ENCODE data around the gene MRPL43. TPM values are rescaled to one million over a fixed set of nuclear protein-coding genes. Genes with fewer than 3 reads are reported as not detected.

Gene MRPL43
- total and polyA plus RNA-seq, 9 of the 15 experiments (the other 6 are each of a cell fraction or from before 2014, with no cell fraction given) = 15.1 to 63.7 (median 37.2) TPM

- TF ChIP-seq THRA (IDR thresholded peaks at IDR 0.05) (no peak), ZNF79 (CRISPR knock-in tag; IDR thresholded peaks at IDR 0.05; ENCODE audit: low read depth) (no peak), DDX20 (tag; IDR thresholded peaks at IDR 0.05; ENCODE audit: low read depth) (no peak), PHF21A (IDR thresholded peaks at IDR 0.05; ENCODE audit: borderline replicate concordance, low read depth) (no peak), HES1 (IDR thresholded peaks at IDR 0.05; ENCODE audit: low read depth) (no peak), FOXA3 (CRISPR knock-in tag; conservative IDR thresholded peaks at IDR 0.05 in 1 of 2, IDR thresholded peaks at IDR 0.05 in 1 of 2) (0 out of 4 replicates have a peak, but pooled peaks of 1 of the 2 experiments have one; percentile 50), SIN3A (IDR thresholded peaks at IDR 0.05; ENCODE audit: borderline replicate concordance in 2 of 2, control insufficient read depth in 1 of 2, low read depth in 2 of 2, low read length in 2 of 2) (peak in 1 of 2 experiments; percentile 33; a peak in 1 of 4 replicates), SAP30 (IDR thresholded peaks at IDR 0.05; ENCODE audit: borderline replicate concordance, insufficient read depth, low read depth, low read length, poor library complexity, severe bottlenecking) (no peak), SREBF2 (CRISPR knock-in tag; IDR thresholded peaks at IDR 0.05) (no peak), ATF7 (IDR thresholded peaks at IDR 0.05) (peak; percentile 39; the same call in 1 of the 2 replicates), ID3 (CRISPR knock-in tag; IDR thresholded peaks at IDR 0.05) (no peak), ID3 (tag; IDR thresholded peaks at IDR 0.05) (peak; percentile 34; the same call in 1 of the 2 replicates), POLR2H (tag; IDR thresholded peaks at IDR 0.05; ENCODE audit: low read depth) (no peak), BCLAF1 (IDR thresholded peaks at IDR 0.05; ENCODE audit: borderline replicate concordance in 1 of 2, control insufficient read depth in 1 of 2, low read depth in 2 of 2, low read length in 1 of 2) (no peak), MBD1 (CRISPR knock-in tag; IDR thresholded peaks at IDR 0.05) (no peak), HINFP (tag; conservative IDR thresholded peaks at IDR 0.05; ENCODE audit: low read depth) (no peak)
These were observed 11.9 kb upstream of the MRPL43 start (continued) for GRCh38 chr10:100998991-100999741.
